GM18868 (cell line): ENCODE measurements around the gene SYMPK.

Source experiments
- ATAC-seq: cut with Tn5 transposase; IDR thresholded peaks from one replicate; pipeline ENCODE4 v1.9.1; 2021; ENCODE audit warnings: mild to moderate bottlenecking, moderate library complexity; ENCODE audit not compliant: unreplicated experiment

SYMPK gene

GRCh38 chr19:45768655-45768983 is 94.3 kb downstream of the SYMPK start:
- no peak for ATAC-seq

GRCh38 chr19:45767881-45768654 is 94.9 kb downstream of the SYMPK start:
- ATAC-seq: no peak

GRCh38 chr19:45767410-45767880 is 95.5 kb downstream of the SYMPK start:
- no peak for ATAC-seq

- ATAC-seq: no peak
Measured at GRCh38 chr19:45766869-45767346, 96.0 kb downstream of the SYMPK start.

GRCh38 chr19:45766296-45766868 is 96.6 kb downstream of the SYMPK start:
- no peak for ATAC-seq

GRCh38 chr19:45765702-45766295 is 97.1 kb downstream of the SYMPK start:
- no peak for ATAC-seq
